H4 (cell line): Measurements from ENCODE around the gene TAF11L4. TPM values are rescaled to one million over a fixed set of nuclear protein-coding genes. Genes with fewer than 3 reads are reported as not detected.
A peak's percentile ranks its signal among the peaks of the same experiment; 100 is the strongest.
"Not testable (repeated sequence)": the region's sequence is repeated elsewhere in the genome, so short reads cannot be mapped to it uniquely, and the experiment has no call there.

Experiments used
- DNase-seq: peaks from one replicate; pipeline ENCODE4 v3.0.0-alpha.2; 2015; ENCODE audit warnings: low spot score
- total RNA-seq: library from RNA; depleted of rRNA; stranded (reverse); fragments of >200 nt; shearing (Covaris generic); gene quantifications from 2 replicates; pipeline ENCODE4 v1.2.3, GENCODE V29; 2014; rRNA removed

TAF11L4 gene
- not detected in 2 replicates for total RNA-seq

GRCh38 chr5:17521501-17521900 is at the start of gene TAF11L4:
TAF11L4 (plus strand) TSS chr5:17521801.
- DNase-seq, result not testable (repeated sequence)

GRCh38 chr5:17475064-17475463 is 46.5 kb upstream of the TAF11L4 start:
- not testable (repeated sequence) for DNase-seq

GRCh38 chr5:17477043-17477442 is 44.6 kb upstream of the TAF11L4 start:
- no peak for DNase-seq

- DNase-seq, result no peak
These were observed 43.9 kb upstream of the TAF11L4 start for GRCh38 chr5:17477573-17478265.

- no peak for DNase-seq
These were observed 40.2 kb upstream of the TAF11L4 start for GRCh38 chr5:17481378-17481777.

- no peak for DNase-seq
These were observed 38.8 kb upstream of the TAF11L4 start for GRCh38 chr5:17482790-17483189.

GRCh38 chr5:17486464-17487173 is 35.0 kb upstream of the TAF11L4 start:
- DNase-seq, result not testable (repeated sequence)

- no peak for DNase-seq
These were observed 34.5 kb upstream of the TAF11L4 start for GRCh38 chr5:17487174-17487512.

GRCh38 chr5:17491257-17491656 is 30.3 kb upstream of the TAF11L4 start:
- DNase-seq, result not testable (repeated sequence)

- DNase-seq, result no peak
These were observed 28.8 kb upstream of the TAF11L4 start for GRCh38 chr5:17492770-17493169.

- DNase-seq, result no peak
These were observed 24.2 kb upstream of the TAF11L4 start for GRCh38 chr5:17497446-17497845.

- DNase-seq, result not testable (repeated sequence)
These were observed 23.7 kb upstream of the TAF11L4 start, which contains the start of gene TAF11L2 for GRCh38 chr5:17497931-17498330. TAF11L2 (plus strand) TSS chr5:17498231.

- DNase-seq, result no peak
These were observed 9.8 kb upstream of the TAF11L4 start for GRCh38 chr5:17511775-17512325.

- not testable (repeated sequence) for DNase-seq
These were observed 4.1 kb upstream of the TAF11L4 start for GRCh38 chr5:17517526-17517925.

- DNase-seq, result not testable (repeated sequence)
These were observed 3.5 kb upstream of the TAF11L4 start, which contains the start of gene TAF11L3 for GRCh38 chr5:17518067-17518466. TAF11L3 (plus strand) TSS chr5:17518367.

GRCh38 chr5:17519508-17519907 is 2.1 kb upstream of the TAF11L4 start:
- DNase-seq, result not testable (repeated sequence)

GRCh38 chr5:17524935-17525334 is 3.3 kb downstream of the TAF11L4 start, which contains the start of gene TAF11L5:
TAF11L5 (plus strand) TSS chr5:17525235.
- not testable (repeated sequence) for DNase-seq

- peak; percentile 47 for DNase-seq
These were observed 4.9 kb downstream of the TAF11L4 start for GRCh38 chr5:17526504-17526903.

- not testable (repeated sequence) for DNase-seq
These were observed 6.8 kb downstream of the TAF11L4 start, which contains the start of gene TAF11L6 for GRCh38 chr5:17528369-17528768. TAF11L6 (plus strand) TSS chr5:17528669.
